HG02870 (cell line): ENCODE measurements around the gene DCUN1D1.
"Not testable (repeated sequence)": the region's sequence is repeated elsewhere in the genome, so short reads cannot be mapped to it uniquely, and the experiment has no call there.

Experiments
- ATAC-seq: cut with Tn5 transposase; IDR thresholded peaks from one replicate; pipeline ENCODE4 v1.9.1; 2021; ENCODE audit warnings: mild to moderate bottlenecking, moderate library complexity; ENCODE audit not compliant: unreplicated experiment

Gene DCUN1D1

DNA sequence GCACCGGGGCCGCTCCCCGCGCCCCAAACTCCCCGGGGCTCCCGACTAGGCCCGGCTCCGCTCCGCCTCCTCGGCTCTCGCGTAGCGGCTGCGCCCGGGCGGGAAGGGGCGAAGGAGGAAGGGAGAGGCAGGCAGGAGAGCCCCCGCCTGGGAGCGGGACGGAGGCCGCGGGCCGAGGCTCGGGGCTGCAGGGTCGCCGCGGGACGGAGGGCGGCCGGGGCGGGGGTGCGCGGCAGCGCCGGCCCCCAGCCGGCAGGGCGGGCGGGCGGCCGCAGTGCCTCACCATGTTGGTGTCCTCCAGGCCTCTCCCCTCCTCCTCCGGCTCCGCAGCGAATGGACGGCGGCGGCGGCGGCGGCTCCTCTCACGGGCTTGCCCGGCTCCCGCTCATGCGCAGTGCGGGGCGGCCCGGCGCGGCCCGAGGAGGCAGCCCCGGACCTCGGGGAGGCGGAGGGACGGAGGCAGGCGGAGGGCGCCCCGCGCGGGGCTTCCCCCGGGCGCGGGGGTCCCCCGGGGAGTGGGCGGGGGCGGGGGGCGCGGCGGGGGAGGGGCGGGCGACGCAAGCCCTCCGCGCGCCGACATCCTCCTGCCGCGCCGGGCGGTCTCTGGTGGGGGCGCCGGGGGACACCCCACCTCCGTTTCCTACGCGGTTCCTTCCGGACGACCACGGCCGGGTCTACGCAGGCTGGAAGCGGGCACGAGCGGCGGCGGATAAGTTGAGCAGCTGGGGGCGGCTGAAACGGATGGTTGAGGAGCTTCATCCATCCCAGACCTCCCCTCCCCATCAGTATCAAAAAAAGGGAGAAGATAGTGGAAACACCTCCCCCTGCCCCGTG, at the start of gene DCUN1D1:
Gene DCUN1D1 (minus strand): TSS at position 335 of the 834 bp plus-strand sequence. CDS start 49 bp downstream, at position 286.
- peak; percentile 84 for ATAC-seq

DNA sequence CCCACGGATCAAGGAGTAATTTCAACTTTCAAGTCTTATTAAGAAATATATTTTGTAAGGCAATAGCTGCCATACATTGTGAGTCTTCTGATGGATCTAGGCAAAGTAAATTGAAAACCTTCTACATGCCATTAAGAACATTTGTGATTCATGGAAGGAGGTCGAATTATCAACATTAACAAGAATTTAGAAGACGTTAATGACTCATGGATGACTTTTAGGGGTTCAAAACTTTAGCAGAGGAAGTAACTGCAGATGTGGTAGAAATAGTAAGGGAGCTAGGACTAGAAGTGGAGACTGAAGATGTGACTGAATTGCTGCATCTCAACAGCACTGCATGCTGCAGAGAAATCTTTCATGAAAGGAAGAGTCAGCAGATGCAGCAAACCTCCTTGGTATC, 48.1 kb upstream of the DCUN1D1 start:
- ATAC-seq = no peak

DNA sequence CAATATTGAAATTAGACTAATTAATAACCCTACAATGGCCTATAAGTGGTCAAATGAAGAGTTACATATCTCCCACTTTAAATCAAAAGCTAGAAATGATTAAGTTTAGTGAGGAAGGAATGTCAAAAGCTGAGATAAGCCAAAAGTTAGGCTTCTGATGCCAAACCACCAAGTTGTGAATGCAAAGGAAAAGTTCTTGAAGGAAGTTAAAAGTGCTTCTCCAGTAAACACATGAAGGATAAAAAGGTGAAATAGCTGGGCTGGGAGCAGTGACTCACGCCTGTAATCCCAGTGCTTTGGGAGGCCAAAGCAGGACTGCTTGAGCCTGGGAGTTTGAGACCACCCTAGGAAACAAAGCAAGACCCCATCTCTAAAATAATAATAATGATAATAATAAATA, 46.9 kb upstream of the DCUN1D1 start:
- ATAC-seq = no peak

DNA sequence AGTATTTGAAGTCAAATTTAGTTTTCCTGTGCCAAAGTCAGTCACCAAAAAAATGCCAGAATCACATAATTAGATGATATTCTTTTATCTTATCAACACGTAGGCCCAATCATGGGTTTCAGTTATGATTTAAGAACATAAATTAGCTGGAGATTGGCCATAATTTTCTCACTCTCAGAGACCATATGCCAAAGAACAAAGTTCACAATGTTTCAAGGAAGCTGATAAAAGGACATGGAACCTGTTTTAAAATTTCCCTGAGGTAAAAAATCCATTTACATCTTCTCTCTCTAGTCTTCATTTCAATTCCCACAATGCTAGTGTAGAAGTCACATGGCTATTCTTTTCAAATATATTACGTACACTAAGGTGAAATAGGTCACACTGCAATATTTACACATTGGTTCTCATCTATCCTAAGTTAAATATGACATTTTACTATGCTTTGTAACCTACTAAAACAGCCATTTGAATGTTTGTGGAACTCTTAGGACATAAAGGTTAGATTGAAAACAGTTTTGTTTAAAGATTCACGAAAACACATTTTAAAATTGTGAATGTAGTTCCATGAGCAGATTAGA, 42.7 kb upstream of the DCUN1D1 start:
- no peak for ATAC-seq

DNA sequence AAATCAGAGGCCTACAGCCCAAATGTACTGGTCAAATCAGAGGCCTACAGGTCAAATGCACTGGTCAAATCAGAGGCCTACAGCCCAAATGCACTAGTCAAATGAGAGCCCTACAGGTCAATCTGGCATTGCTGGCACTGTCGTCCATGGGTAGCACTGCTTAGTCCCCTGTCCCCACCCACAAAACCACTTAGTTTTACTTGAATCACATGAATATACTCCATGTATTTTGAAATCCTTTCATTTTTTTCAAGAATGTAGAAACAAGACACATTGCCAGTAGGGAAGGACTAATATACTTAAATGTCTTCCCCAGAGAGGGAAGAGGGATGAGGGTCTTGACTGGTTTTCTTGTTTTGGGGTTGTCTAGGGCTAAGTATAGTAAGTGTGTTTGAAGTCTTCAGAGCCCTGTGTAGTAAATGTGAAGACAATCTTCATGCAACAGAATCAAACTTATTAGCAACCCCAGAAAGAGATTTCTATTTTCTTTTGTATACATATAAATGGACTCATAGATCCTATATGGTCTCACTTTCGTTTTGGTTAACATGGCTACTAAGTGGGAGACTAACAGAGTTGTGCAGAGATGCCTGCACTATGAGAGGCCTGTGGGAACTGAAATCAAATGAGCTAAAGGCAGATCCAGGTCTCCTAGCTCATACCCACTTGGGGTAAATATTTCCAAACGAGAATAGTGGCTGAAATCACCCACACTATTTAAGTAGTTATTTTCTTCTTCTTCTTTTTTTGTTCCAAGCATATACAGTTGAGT, 38.3 kb upstream of the DCUN1D1 start:
- no peak for ATAC-seq

DNA sequence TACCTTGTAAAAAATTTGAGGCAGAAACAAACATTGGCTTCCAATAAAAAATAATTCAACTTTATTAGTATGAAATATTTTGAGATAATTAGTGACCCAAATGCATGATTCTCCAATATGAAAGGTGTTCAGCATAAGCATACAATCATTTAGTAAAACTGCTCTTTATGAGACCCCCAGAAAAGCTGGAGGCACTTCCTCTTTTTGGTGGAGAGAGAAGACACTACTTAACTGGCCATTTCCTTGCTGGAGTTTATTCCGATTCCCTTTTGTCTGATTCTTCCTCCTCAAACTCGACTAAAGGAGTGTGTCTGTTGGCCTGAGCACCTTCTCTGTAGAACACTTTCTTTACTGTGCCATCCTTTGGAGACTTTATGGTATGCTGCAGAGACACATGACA, 34.8 kb upstream of the DCUN1D1 start:
- no peak for ATAC-seq

DNA sequence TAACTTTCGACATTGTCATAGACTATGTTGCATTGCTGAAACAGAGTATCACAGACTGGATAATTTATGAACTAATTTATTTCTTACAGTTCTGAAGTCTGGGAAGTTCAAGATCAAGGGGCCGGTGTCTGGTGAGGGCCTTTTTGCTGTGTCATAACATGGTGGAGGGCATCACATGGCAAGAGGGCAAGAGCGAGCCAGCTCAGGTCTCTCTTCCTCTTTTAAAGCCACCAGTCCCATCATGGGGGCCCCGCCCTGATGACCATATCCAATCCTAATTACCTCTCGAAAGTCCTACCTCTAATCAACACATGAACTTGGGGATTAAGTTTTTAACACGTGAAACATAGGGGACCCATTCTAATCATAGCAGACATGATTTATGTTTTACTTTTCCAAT, 33.5 kb upstream of the DCUN1D1 start:
- no peak for ATAC-seq

DNA sequence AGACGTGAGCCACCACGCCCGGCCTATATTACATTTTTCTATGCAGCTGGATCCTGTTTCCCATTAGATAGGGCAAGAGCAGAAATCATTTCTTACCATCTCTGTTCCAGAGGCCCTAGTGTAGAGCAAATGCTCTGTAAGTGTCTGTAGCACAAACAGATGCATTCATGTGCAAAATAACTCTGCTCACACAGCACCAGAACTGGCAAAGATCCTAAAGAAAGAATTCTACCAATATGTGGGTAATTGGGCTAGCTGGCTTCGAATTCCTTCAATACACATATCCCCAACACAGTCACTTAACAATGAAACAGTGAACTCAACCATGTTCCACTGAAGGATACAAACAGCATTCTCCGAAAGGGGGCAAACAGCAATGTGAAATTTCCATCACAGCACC, 32.7 kb upstream of the DCUN1D1 start:
- no peak for ATAC-seq

DNA sequence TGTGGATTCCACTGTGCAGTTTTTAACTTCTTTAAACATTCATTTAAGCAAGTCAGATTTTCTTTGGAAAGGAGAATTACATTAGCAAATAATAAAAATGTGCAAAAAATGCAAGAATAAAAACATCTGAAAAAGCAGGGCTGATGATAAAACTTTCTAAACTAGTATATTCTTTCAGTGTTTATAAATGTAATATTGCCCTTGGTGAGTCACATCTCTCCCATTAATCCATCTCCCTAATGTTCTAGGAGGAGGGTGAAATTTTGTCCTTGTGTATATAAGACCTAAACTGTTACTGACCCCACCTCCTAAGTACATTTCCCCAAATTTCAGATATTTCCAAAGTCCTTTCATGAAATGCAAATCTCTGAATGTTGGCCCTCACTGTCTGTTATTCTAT, 28.5 kb upstream of the DCUN1D1 start:
- no peak for ATAC-seq

DNA sequence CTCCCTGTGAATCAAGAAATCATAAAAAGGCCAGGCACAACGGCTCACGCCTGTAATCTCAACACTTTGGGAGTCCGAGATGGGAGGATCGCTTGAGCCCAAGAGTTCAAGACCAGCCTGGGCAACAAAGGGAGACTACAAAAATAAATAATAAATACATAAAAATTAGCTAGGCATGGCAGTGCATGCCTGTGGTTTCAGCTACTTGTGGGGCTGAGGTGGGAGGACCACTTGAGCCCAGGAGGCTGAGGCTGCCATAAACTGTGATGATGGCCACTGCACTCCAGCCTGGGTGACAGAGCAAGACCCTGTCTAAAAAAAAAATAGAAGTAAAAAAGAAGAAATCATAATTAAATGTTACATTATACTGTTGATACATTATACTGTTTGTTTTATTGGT, 28.0 kb upstream of the DCUN1D1 start:
- ATAC-seq = no peak

DNA sequence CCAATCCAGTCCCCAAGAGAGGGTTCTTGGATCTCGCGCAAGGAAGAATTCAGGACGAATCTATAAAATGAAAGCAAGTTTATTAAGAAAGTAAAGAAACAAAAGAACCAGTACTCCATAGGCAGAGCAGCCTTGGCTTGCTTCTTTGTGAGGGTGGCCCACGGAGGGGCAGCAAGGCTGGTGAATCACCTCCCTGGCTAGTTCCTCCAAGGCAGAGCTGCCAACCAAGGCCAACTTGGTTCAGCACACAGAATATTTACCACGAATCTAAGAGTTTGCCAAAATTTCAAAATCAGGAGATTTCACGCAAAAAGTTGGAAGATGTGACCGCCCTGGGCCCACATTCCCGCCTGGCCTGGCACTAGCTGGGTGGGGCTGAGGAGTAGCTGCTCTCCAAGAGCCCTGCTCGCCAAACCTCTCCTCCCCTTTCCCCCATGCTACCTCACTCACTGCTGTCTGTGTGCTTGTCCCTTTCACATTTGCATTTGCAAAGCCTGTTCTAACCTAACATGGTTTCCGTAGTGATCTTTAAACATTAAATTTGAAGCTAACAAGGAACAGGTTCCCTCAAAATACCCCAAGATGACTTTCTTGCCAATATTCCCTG, 26.2 kb upstream of the DCUN1D1 start:
- no peak for ATAC-seq

DNA sequence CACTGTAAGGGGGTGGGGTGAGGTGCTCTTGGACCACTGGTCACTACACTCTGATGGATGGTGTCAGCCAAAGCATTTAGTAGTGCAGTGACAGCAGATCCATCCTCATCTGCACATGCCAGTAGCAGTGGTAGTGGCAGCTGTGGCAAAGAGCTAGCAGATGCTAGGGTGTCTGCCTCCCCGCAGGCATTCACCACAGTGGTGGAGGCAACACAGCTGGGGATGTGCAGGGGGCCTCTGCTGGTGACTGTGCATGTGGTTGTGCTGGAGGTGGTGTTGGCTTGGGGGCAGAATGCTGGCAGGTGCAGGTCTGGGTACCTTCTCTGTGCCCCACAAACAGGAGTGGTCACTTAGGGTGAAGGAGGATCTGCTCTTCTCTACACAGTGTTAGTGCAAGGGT, 19.4 kb upstream of the DCUN1D1 start:
- ATAC-seq = no peak

DNA sequence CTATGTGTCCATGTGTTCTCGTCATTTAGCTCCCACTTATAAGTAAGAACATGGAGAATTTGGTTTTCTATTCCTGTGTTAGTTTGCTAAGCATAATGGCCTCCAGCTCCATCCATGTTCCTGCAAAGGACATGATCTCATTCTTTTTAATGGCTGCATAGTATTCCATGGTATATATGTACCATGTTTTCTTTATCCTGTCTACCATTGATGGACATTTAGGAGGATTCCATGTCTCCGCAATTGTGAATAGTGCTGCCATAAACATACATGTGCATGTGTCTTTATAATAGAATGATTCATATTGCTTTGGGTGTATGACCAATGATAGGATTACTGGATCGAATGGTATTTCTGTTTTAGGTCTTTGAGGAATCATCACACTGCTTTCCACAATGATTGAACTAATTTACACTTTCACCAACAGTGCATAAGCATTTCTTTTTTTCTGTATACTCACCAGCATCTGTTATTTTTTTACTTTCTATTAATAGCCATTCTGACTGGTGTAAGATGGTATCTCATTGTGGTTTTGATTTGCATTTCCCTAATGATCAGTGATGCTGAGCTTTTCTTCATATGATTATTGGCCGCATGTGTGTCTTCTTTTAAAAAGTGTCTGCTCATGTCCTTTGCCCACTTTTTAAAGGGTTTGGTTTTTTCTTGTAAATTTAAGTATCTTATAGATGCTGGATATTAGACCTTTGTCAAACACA, 13.3 kb upstream of the DCUN1D1 start:
- ATAC-seq = not testable (repeated sequence)

DNA sequence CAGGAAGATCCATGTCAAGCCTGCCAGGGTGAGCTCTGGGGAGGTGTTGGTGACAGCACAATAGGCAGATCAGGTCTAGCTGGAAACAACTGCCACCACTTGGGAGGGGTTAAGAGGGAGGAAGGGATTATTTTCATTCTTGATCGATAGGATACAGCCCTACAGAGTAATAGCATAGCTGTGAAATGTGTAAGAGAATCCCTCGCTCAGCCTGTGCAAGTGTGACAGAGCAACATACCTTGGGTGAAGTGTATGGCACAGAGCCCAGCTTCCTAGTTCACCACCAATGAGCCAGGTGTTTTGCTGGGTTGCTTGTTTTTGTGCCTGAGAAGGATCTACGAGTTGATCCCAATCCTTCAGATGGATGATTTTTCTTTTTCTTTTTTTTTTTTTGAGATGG, 9.2 kb upstream of the DCUN1D1 start:
- ATAC-seq = no peak

DNA sequence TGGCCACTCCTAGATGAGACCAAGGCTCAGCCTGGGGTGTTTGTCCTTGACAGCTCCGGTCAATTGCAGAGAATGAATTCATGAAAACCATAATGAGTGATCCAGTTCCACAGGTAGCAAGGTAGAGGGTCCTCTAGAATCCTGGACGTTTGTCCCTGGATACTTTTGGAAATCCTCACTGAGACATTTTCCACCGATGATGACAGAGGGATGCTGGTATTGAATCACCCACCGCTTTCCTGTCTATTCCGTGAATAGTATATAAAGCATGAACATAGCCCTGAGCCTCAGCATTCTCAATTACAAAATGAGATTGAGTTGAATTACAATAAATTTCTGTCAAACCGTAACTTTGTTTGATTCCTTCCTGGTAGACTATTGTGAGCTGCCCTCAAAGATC, 5.7 kb upstream of the DCUN1D1 start:
- ATAC-seq = no peak

DNA sequence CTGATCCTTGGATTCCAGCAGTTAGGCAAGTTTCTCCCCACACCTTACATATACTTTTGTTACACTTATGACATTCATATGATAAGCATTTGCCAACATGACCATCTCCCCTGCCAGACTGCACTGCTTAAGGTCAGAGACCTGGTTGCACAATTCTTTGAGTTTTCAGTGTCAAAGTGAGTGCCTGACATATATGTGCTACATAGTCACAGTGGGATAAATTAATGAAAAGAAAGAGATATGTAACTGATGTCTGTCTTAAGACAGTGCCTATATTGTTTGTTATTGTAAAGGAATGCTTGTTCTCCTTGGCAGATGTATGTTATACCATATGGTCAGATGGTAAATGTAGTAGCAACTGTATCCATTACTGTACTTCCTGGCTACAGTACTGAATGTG, 3.5 kb upstream of the DCUN1D1 start:
- ATAC-seq = no peak

DNA sequence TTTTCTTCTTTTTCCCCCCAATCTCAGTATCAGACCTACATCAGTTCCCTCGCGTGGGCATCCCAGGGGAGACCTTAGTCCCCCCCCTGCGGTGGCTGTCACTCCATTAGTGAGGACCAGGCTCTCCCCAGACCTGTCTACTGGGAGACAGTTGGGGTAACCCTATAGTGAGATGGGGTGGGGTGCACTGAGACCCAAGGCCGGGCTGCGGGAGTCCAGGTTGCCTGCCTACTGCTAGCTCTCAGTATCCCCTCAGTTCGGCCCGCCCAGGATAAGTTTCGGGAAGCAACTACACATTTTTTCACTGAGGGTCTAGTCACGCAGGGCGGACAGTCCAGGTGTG, 671 bp upstream of the DCUN1D1 start:
- ATAC-seq = no peak

DNA sequence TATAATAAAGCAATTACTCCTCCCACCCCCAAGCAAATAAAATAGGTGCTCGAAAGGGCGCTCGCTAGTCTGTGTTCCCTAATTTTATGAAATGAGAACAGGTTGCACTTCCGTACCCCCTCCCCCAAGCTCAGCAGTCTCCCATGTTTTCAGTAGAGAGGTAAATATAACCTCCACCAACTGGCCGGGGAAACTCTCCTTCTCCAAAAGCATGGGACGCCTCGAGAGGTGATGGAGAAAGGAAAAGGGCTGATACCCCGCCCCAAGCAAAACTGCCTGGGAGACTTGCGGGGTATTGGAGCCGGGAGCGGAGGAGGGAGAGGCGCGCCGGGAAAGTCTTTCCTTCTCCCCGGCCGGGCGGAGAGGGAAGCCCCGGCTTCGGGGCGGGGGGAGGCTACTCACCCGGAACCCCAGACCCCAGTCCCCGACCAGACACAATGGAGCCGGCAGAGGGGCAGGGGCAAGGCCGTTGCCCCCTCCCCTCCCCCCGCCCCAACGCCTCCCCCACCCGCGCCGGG, 605 bp downstream of the DCUN1D1 start:
- ATAC-seq = peak; percentile 12

DNA sequence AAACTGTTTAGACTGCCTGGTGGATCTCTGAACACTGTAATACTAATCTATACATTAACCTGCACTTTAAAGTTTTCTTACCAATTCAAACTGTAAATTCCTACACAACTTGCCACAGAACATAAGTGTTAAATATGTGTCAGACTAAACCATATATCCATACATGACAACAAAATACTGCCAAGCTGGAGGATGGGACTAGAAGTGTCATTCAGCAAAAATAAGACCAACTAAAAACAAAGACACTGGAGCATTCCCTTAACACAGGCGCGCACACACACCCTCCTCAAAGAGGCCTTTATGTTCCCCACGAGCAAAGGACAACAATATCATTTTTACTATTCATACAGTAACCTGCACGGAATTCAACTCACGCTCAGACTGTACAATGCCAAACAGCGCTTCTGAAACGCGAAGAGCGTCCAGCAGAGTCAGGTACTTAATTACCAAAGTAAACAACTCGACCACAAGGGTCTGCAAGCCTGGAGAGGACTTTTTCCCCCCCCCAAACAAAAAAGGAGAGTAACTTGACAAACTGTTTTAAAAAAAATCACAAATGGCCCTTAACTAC, 1.1 kb downstream of the DCUN1D1 start:
- no peak for ATAC-seq

DNA sequence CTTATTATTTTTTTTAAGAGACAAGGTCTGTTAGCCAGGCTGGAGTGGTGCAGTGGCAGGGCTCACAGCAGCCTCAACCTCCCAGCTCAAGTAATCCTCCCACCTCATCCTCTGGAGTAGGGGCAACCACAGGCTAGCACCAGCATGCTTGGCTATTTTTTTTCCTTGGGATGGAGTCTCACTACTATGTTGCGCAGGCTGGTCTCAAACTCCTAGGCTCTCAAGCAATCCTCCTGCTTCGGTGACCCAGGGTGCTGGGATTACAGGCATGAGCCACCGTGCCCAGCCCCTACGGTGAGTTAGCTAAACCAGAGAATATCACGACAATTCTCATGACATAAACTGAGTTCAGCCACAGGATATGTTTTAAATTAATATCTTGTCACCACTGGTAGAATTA, 2.0 kb downstream of the DCUN1D1 start:
- no peak for ATAC-seq
